Left ventricle myocardium inferior (tissue), 1 donor: ENCODE measurements around the gene ABHD5. TPM values are rescaled to one million over a fixed set of nuclear protein-coding genes. Genes with fewer than 3 reads are reported as not detected.

Source experiments
- DNase-seq: peaks from one replicate; pipeline ENCODE4 v3.0.0-alpha.2; 2020
- H3K27ac ChIP-seq: fragments of 200-600 bp; replicated peaks from 2 replicates; pipeline ENCODE4 v1.8.0; 2021
- H3K27me3 ChIP-seq: fragments of 200-600 bp; 2 replicates; pipeline ENCODE4 v1.8.0; 2021; ENCODE audit warnings: low read depth
- H3K36me3 ChIP-seq: fragments of 200-600 bp; 2 replicates; pipeline ENCODE4 v1.8.0; 2021
- H3K4me1 ChIP-seq: fragments of 200-600 bp; 2 replicates; pipeline ENCODE4 v1.8.0; 2021
- H3K4me3 ChIP-seq: fragments of 200-600 bp; 2 replicates; pipeline ENCODE4 v1.8.0; 2021; ENCODE audit warnings: mild to moderate bottlenecking, moderate library complexity
- H3K9me3 ChIP-seq: fragments of 200-600 bp; replicated peaks from 2 replicates; pipeline ENCODE4 v1.8.0; 2021
- intact Hi-C: fragments of 100-400 bp; cut with micrococcal nuclease; formaldehyde crosslinking; loops from one replicate; pipeline ENCODE4 v1.11.0; 2022
- total RNA-seq: library from RNA; stranded (reverse); fragmentation: NEBNext Ultra II Directional; extraction: Animal tissue kit (Norgen Biotek cat#: 25700); gene quantifications from one replicate; pipeline ENCODE4 v1.2.1, GENCODE V29; 2021
- TF ChIP-seq, protein P1 (sequence below): fragments of 200-600 bp; IDR thresholded peaks from 2 replicates; pipeline ENCODE4 v1.8.0; 2021; ENCODE audit warnings: antibody characterized with exemption, mild to moderate bottlenecking, borderline replicate concordance
- donor health status: DM: no; HTN: yes; CAD: no; lungs with severe emphysema.

The ABHD5 gene
- total RNA-seq, 1 donor from 2014 or later: 24.1 TPM

DNA sequence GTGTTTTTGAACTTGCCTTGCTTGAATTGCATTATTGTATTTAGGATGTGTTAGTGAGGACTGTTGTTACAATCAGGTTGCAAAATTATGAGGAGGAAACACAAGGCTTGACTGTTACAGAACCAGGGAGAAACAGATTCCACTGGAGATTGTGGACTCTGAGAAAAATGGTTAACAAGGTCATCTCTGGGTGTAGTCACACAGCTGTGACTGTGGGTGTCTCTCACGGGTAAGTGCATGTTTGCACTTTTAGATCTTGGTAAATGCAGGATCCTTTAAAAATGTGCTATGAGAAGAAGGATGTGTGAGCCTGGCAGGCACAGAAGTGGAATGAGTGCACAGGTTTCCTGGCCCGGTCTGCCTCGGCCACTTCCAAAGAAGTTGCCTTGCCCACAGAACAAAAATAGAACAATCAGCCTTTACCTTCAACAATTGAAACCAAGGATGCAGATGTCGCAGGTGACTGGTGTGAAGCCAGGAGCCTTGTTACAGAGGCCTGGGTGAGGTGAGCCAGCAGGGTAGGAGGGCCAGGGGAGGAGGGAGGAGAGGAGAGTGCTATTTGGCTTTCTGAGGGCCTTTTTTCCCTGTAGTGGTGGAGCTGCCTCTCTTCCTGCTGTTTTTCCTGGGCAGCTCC, 68.0 kb downstream of the ABHD5 start:
- Histone ChIP-seq H3K4me3 (no peak overlapping the region), H3K36me3 (no peaks in the 10 kb centered on the region), H3K9me3 (no peaks in the 10 kb centered on the region), H3K4me1 (peaks cover 24% of the 10 kb centered on the region), H3K27me3 (no peaks in the 10 kb centered on the region), H3K27ac (peak overlapping the region; percentile 69)
- DNase-seq: no peak
- TF ChIP-seq, protein P1, sequence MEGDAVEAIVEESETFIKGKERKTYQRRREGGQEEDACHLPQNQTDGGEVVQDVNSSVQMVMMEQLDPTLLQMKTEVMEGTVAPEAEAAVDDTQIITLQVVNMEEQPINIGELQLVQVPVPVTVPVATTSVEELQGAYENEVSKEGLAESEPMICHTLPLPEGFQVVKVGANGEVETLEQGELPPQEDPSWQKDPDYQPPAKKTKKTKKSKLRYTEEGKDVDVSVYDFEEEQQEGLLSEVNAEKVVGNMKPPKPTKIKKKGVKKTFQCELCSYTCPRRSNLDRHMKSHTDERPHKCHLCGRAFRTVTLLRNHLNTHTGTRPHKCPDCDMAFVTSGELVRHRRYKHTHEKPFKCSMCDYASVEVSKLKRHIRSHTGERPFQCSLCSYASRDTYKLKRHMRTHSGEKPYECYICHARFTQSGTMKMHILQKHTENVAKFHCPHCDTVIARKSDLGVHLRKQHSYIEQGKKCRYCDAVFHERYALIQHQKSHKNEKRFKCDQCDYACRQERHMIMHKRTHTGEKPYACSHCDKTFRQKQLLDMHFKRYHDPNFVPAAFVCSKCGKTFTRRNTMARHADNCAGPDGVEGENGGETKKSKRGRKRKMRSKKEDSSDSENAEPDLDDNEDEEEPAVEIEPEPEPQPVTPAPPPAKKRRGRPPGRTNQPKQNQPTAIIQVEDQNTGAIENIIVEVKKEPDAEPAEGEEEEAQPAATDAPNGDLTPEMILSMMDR: no peak
- intact Hi-C loops: no loop called here

DNA sequence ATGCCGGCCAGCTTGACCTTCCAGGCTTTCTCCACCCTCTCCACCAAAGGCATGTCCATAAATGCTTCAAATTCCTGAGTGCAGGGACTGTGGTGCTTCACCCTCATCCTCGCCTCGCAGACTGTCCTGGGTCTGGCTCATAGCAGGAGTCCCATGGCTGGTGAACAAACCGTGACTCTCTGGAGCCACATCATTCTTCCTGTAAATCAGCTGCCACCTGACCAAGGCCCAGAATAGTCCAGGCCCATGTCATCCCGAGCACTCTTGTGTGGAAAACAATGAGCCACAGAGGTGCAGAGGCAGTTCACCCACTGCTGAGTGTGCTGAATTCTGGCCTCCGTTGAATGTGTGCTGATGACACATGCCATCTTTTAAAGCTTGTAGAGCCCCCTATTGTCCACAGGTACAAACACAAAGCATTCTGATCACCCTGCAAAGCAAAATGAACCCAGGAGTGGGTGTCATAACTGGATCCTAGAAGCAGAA, 68.6 kb downstream of the ABHD5 start:
- Histone ChIP-seq H3K36me3 (no peaks in the 10 kb centered on the region), H3K9me3 (no peaks in the 10 kb centered on the region), H3K4me1 (peaks cover 17% of the 10 kb centered on the region), H3K27ac (peak overlapping the region; percentile 69), H3K27me3 (no peaks in the 10 kb centered on the region), H3K4me3 (no peak overlapping the region)
- intact Hi-C loops: no loop called here
- TF ChIP-seq, protein P1: no peak
- DNase-seq: peak; percentile 30

DNA sequence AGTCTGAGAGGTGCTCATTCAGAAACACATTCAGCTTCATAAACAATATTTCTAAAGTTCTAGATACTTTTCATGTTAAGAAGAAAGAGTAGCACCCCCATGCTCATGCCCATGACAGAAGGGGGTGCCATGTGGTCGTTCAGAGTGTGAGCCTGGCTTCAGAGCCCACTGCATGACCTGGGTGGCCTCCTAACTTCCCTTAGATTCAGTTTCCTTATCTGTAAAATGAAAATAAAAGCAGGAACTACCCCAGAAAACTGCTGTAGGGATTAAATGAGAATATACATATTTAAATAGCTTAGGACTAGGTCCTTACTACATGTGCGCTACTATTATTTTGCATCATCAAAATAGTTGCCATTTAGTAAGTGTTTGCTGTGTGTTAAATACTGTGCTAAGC, 69.2 kb downstream of the ABHD5 start:
- Histone ChIP-seq H3K9me3 (no peaks in the 10 kb centered on the region), H3K36me3 (no peaks in the 10 kb centered on the region), H3K4me3 (no peak overlapping the region), H3K27me3 (no peaks in the 10 kb centered on the region), H3K27ac (peak overlapping the region; percentile 69), H3K4me1 (peaks cover 19% of the 10 kb centered on the region)
- no peak for DNase-seq
- intact Hi-C loops: no loop called here
- TF ChIP-seq, protein P1: no peak

DNA sequence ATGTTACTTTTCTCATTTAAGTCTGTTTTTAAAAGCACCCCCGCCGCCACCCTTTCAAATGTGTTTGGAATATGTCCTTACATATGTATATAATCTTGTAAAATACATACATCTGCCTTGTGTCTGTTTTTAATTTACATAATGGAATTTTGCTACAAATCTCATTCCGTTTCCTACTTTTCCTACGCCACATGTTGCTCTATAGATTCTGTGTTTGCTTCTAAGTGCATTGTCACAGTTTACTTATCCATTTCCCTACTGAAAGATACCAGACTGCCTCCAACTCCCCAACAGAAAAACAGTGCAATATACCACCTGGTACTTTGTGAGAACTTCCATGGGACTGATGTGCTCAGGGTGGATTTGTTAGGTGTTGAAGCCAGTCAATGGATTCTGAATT, 70.2 kb downstream of the ABHD5 start:
- no peaks in the 10 kb centered on the region for H3K9me3 ChIP-seq
- no peaks in the 10 kb centered on the region for H3K27me3 ChIP-seq
- no peaks in the 10 kb centered on the region for H3K36me3 ChIP-seq
- no peak overlapping the region for H3K27ac ChIP-seq
- TF ChIP-seq, protein P1: no peak
- H3K4me1 ChIP-seq: peaks cover 20% of the 10 kb centered on the region
- no peak for DNase-seq
- H3K4me3 ChIP-seq: no peak overlapping the region
- intact Hi-C loops: no loop called here

- H3K27ac ChIP-seq: no peak overlapping the region
- no peak for DNase-seq
- H3K9me3 ChIP-seq: no peaks in the 10 kb centered on the region
- no peak overlapping the region for H3K4me3 ChIP-seq
- no peaks in the 10 kb centered on the region for H3K36me3 ChIP-seq
- H3K4me1 ChIP-seq: peaks cover 20% of the 10 kb centered on the region
- intact Hi-C loops: no loop called here
- H3K27me3 ChIP-seq: no peaks in the 10 kb centered on the region
- TF ChIP-seq, protein P1: no peak
These were observed 71.7 kb downstream of the ABHD5 start for GRCh38 chr3:43762451-43762850.
